ENCODE results near the gene PDE4B. TPM values are rescaled to one million over a fixed set of nuclear protein-coding genes. Genes with fewer than 3 reads are reported as not detected.
"Not testable (repeated sequence)": the region's sequence is repeated elsewhere in the genome, so short reads cannot be mapped to it uniquely, and the experiment has no call there.

Gene PDE4B
- total RNA-seq, 1 donor from 2014 or later: 0.29 TPM

- Mint-ChIP-seq H3K9me3 (ENCODE audit: low read depth) (no peaks in the 10 kb centered on the region), H3K4me1 (ENCODE audit: low read depth) (peaks cover 9% of the 10 kb centered on the region), H3K27ac (no peak overlapping the region), H3K4me3 (ENCODE audit: low read depth) (no peak overlapping the region), H3K36me3 (ENCODE audit: insufficient read depth) (no peaks in the 10 kb centered on the region), H3K27me3 (peaks cover 3% of the 10 kb centered on the region)
- no peak for DNase-seq (ENCODE audit: low spot score, unreplicated experiment)
- no peak for TF ChIP-seq CTCF (IDR thresholded peaks at IDR 0.05; ENCODE audit: unreplicated experiment)
Measured at GRCh38 chr1:65995928-65996327, 203.2 kb downstream of the PDE4B start.

- Mint-ChIP-seq H3K27me3 (peaks cover 3% of the 10 kb centered on the region), H3K36me3 (ENCODE audit: insufficient read depth) (no peaks in the 10 kb centered on the region), H3K27ac (no peak overlapping the region), H3K4me1 (ENCODE audit: low read depth) (peaks cover 3% of the 10 kb centered on the region), H3K4me3 (ENCODE audit: low read depth) (no peak overlapping the region), H3K9me3 (ENCODE audit: low read depth) (no peaks in the 10 kb centered on the region)
- TF ChIP-seq CTCF (IDR thresholded peaks at IDR 0.05; ENCODE audit: unreplicated experiment): no peak
- no peak for DNase-seq (ENCODE audit: low spot score, unreplicated experiment)
Measured at GRCh38 chr1:65997693-65998092, 205.0 kb downstream of the PDE4B start.

GRCh38 chr1:65998763-65999583 lies 206.3 kb downstream of the PDE4B start:
- H3K4me1 Mint-ChIP-seq (ENCODE audit: low read depth): peaks cover 3% of the 10 kb centered on the region
- H3K36me3 Mint-ChIP-seq (ENCODE audit: insufficient read depth): no peaks in the 10 kb centered on the region
- DNase-seq (ENCODE audit: low spot score, unreplicated experiment): no peak
- H3K27me3 Mint-ChIP-seq: peaks cover 3% of the 10 kb centered on the region
- no peak overlapping the region for H3K4me3 Mint-ChIP-seq (ENCODE audit: low read depth)
- TF ChIP-seq CTCF (IDR thresholded peaks at IDR 0.05; ENCODE audit: unreplicated experiment): no peak
- H3K27ac Mint-ChIP-seq: no peak overlapping the region
- H3K9me3 Mint-ChIP-seq (ENCODE audit: low read depth): no peaks in the 10 kb centered on the region

GRCh38 chr1:66000033-66000637 lies 207.4 kb downstream of the PDE4B start:
- DNase-seq (ENCODE audit: low spot score, unreplicated experiment): no peak
- no peaks in the 10 kb centered on the region for H3K9me3 Mint-ChIP-seq (ENCODE audit: low read depth)
- H3K4me1 Mint-ChIP-seq (ENCODE audit: low read depth): peaks cover 3% of the 10 kb centered on the region
- H3K36me3 Mint-ChIP-seq (ENCODE audit: insufficient read depth): no peaks in the 10 kb centered on the region
- peaks cover 3% of the 10 kb centered on the region for H3K27me3 Mint-ChIP-seq
- TF ChIP-seq CTCF (IDR thresholded peaks at IDR 0.05; ENCODE audit: unreplicated experiment): no peak
- no peak overlapping the region for H3K27ac Mint-ChIP-seq
- no peak overlapping the region for H3K4me3 Mint-ChIP-seq (ENCODE audit: low read depth)

GRCh38 chr1:66003690-66004089 lies 211.0 kb downstream of the PDE4B start:
- no peak overlapping the region for H3K27ac Mint-ChIP-seq
- no peaks in the 10 kb centered on the region for H3K4me1 Mint-ChIP-seq (ENCODE audit: low read depth)
- no peaks in the 10 kb centered on the region for H3K9me3 Mint-ChIP-seq (ENCODE audit: low read depth)
- no peak overlapping the region for H3K4me3 Mint-ChIP-seq (ENCODE audit: low read depth)
- DNase-seq (ENCODE audit: low spot score, unreplicated experiment): no peak
- peaks cover 4% of the 10 kb centered on the region for H3K27me3 Mint-ChIP-seq
- no peaks in the 10 kb centered on the region for H3K36me3 Mint-ChIP-seq (ENCODE audit: insufficient read depth)
- no peak for TF ChIP-seq CTCF (IDR thresholded peaks at IDR 0.05; ENCODE audit: unreplicated experiment)

GRCh38 chr1:66006534-66006933 lies 213.8 kb downstream of the PDE4B start:
- not testable (repeated sequence) for H3K4me1 Mint-ChIP-seq (ENCODE audit: low read depth); H3K4me3 Mint-ChIP-seq (ENCODE audit: low read depth); H3K27ac Mint-ChIP-seq; H3K36me3 Mint-ChIP-seq (ENCODE audit: insufficient read depth); DNase-seq (ENCODE audit: low spot score, unreplicated experiment); H3K9me3 Mint-ChIP-seq (ENCODE audit: low read depth)
- H3K27me3 Mint-ChIP-seq: peaks cover 12% of the 10 kb centered on the region

Data from progenitor cell of endocrine pancreas (in vitro differentiated cells).